PC-3 (cell line): ENCODE measurements around the gene SERGEF. TPM values are rescaled to one million over a fixed set of nuclear protein-coding genes. Genes with fewer than 3 reads are reported as not detected.

ENCODE experiments used
- ATAC-seq: fragments of 200-7000 bp; cut with Tn5 transposase; 2 replicates; pipeline ENCODE4 v1.9.1; 2020; ENCODE audit warnings: mild to moderate bottlenecking, moderate library complexity
- BruUV-seq: library from RNA; stranded (reverse); fragments of 400-500 nt; replicated peaks from 2 replicates; lab custom pipeline; 2021; lab: Mats Ljungman, UMichigan
- CTCF ChIA-PET: fragments of 300-600 bp; sonication (Branson Sonifier 250); formaldehyde crosslinking; loops from one replicate; lab custom pipeline; 2022; ENCODE audit warnings: antibody characterized with exemption; lab: Charles Lee
- POLR2A ChIA-PET: fragments of 300-600 bp; sonication (Branson Sonifier 250); formaldehyde crosslinking; loops from one replicate; lab custom pipeline; 2022; ENCODE audit warnings: antibody characterized with exemption; ENCODE audit not compliant: unreplicated experiment; lab: Charles Lee
- DNase-seq: peaks from one replicate; pipeline ENCODE4 v3.0.0-alpha.2; 2015
- H2AFZ ChIP-seq: fragments of 300-600 bp; sonication (generic); 2 replicates; pipeline ENCODE4 v1.6.0; 2016; ENCODE audit warnings: antibody characterized with exemption, low read length
- H3F3A ChIP-seq: fragments of 300-600 bp; sonication (generic); one replicate; pipeline ENCODE4 v1.6.0; 2017; ENCODE audit warnings: antibody characterized with exemption, low read length, control low read depth, mild to moderate bottlenecking; ENCODE audit not compliant: unreplicated experiment
- H3K27ac ChIP-seq: fragments of 300-600 bp; sonication (generic); 2 replicates; pipeline ENCODE4 v1.5.1; 2016; ENCODE audit warnings: mild to moderate bottlenecking, low read length
- H3K27me3 ChIP-seq: fragments of 300-600 bp; sonication (generic); 2 replicates; pipeline ENCODE4 v1.6.1; 2016; ENCODE audit warnings: low read length, mixed read lengths
- H3K36me3 ChIP-seq: fragments of 300-600 bp; sonication (generic); 2 replicates; pipeline ENCODE4 v1.6.1; 2016; ENCODE audit warnings: low read depth, mixed run types, low read length, mixed read lengths
- H3K4me1 ChIP-seq: fragments of 300-600 bp; sonication (generic); 2 replicates; pipeline ENCODE4 v1.5.1; 2016; ENCODE audit warnings: low read length; ENCODE audit not compliant: insufficient read depth
- H3K4me2 ChIP-seq: fragments of 300-600 bp; sonication (generic); 2 replicates; pipeline ENCODE4 v1.6.0; 2016; ENCODE audit warnings: low read length
- H3K4me3 ChIP-seq: fragments of 300-600 bp; sonication (generic); 2 replicates; pipeline ENCODE4 v1.5.1; 2016; ENCODE audit warnings: mild to moderate bottlenecking, low read length, mixed read lengths
- H3K79me2 ChIP-seq: fragments of 300-600 bp; sonication (generic); 2 replicates; pipeline ENCODE4 v1.6.1; 2017; ENCODE audit warnings: low read length, mixed read lengths
- H3K9ac ChIP-seq: fragments of 300-600 bp; sonication (generic); 2 replicates; pipeline ENCODE4 v1.6.0; 2016; ENCODE audit warnings: mild to moderate bottlenecking, low read length
- H3K9me2 ChIP-seq: fragments of 300-600 bp; sonication (generic); replicated peaks from 2 replicates; pipeline ENCODE4 v1.6.1; 2016; ENCODE audit warnings: mixed run types, low read length, mixed read lengths
- H3K9me3 ChIP-seq: fragments of 300-600 bp; sonication (generic); 2 replicates; pipeline ENCODE4 v1.6.1; 2016; ENCODE audit warnings: low read length, mixed read lengths
- H4K20me1 ChIP-seq: fragments of 300-600 bp; sonication (generic); 2 replicates; pipeline ENCODE4 v1.6.1; 2016; ENCODE audit warnings: low read length, mixed read lengths
- CTCF ChIP-seq: fragments of 300-600 bp; sonication (generic); conservative IDR thresholded peaks from 2 replicates; pipeline ENCODE4 v1.5.1; 2017; ENCODE audit warnings: antibody characterized with exemption, low read depth, mild to moderate bottlenecking, low read length
- EZH2 ChIP-seq: fragments of 300-600 bp; sonication (generic); IDR thresholded peaks from one replicate; pipeline ENCODE4 v1.6.1; 2017; ENCODE audit warnings: antibody characterized with exemption, mild to moderate bottlenecking, low read length; ENCODE audit not compliant: unreplicated experiment
- EZH2phosphoT487 ChIP-seq: fragments of 300-600 bp; sonication (generic); IDR thresholded peaks from 2 replicates; pipeline ENCODE4 v1.6.1; 2018; ENCODE audit warnings: mild to moderate bottlenecking, antibody characterized with exemption, low read length, borderline replicate concordance
- intact Hi-C: fragments of 100-400 bp; cut with micrococcal nuclease; formaldehyde crosslinking; loops from 2 replicates; pipeline ENCODE4 v1.9.0; 2023
- total RNA-seq: library from RNA; depleted of rRNA; stranded (reverse); fragments of >200 nt; gene quantifications from 2 replicates; pipeline ENCODE4 v1.2.3, GENCODE V29; 2014

The SERGEF gene
- total RNA-seq, 1 experiment from 2014 or later: 13.7 TPM

GRCh38 chr11:17923217-17923616 lies 89.6 kb downstream of the SERGEF start:
- Histone ChIP-seq H3K4me2 (no peak overlapping the region), H3K27ac (no peak overlapping the region), H3K9me3 (no peaks in the 10 kb centered on the region), H2AFZ (no peak overlapping the region), H4K20me1 (no peaks in the 10 kb centered on the region), H3K9me2 (no peaks in the 10 kb centered on the region), H3F3A (no peaks in the 10 kb centered on the region), H3K4me3 (no peak overlapping the region), H3K36me3 (no peaks in the 10 kb centered on the region), H3K27me3 (no peaks in the 10 kb centered on the region), H3K79me2 (no peaks in the 10 kb centered on the region), H3K4me1 (no peaks in the 10 kb centered on the region), H3K9ac (no peak overlapping the region)
- intact Hi-C loops: no loop called here
- ChIA-PET CTCF (no interaction called here), POLR2A (no interaction called here)
- no peak for DNase-seq
- ATAC-seq: no peak
- no TSS peak for BruUV-seq
- TF ChIP-seq CTCF (no peak), EZH2 (no peak), EZH2phosphoT487 (no peak)

GRCh38 chr11:17922416-17922788 lies 90.4 kb downstream of the SERGEF start:
- no peak overlapping the region for H3K9ac ChIP-seq
- DNase-seq (no peak), ATAC-seq (no peak)
- no peak overlapping the region for H3K27ac ChIP-seq
- CTCF ChIA-PET: interaction anchor here (0.7 kb wide), 1 partner anchor 48 kb away, joined by 3 read pairs; no protein-coding TSS in a partner anchor
- POLR2A ChIA-PET: no interaction called here
- no peaks in the 10 kb centered on the region for H3K79me2 ChIP-seq
- no peaks in the 10 kb centered on the region for H3K9me2 ChIP-seq
- no peaks in the 10 kb centered on the region for H3K27me3 ChIP-seq
- no peaks in the 10 kb centered on the region for H3K4me1 ChIP-seq
- no peak overlapping the region for H2AFZ ChIP-seq
- no peak for TF ChIP-seq EZH2phosphoT487
- no peak for TF ChIP-seq CTCF
- TF ChIP-seq EZH2: no peak
- no peaks in the 10 kb centered on the region for H3F3A ChIP-seq
- no peaks in the 10 kb centered on the region for H4K20me1 ChIP-seq
- H3K4me2 ChIP-seq: no peak overlapping the region
- H3K4me3 ChIP-seq: no peak overlapping the region
- no peaks in the 10 kb centered on the region for H3K9me3 ChIP-seq
- H3K36me3 ChIP-seq: no peaks in the 10 kb centered on the region
- no TSS peak for BruUV-seq
- intact Hi-C loops: no loop called here

GRCh38 chr11:17921659-17922415 lies 91.0 kb downstream of the SERGEF start:
- ChIA-PET POLR2A (no interaction called here), CTCF (interaction anchor here (0.7 kb wide), 1 partner anchor 47 kb away, joined by 3 read pairs; no protein-coding TSS in a partner anchor)

More at GRCh38 chr11:17921659-17922415, 91.0 kb downstream of the SERGEF start:
- H3K4me1 ChIP-seq: no peaks in the 10 kb centered on the region
- no peak overlapping the region for H3K4me3 ChIP-seq
- H3K36me3 ChIP-seq: no peaks in the 10 kb centered on the region
- no peaks in the 10 kb centered on the region for H3K9me3 ChIP-seq
- no peaks in the 10 kb centered on the region for H3K27me3 ChIP-seq
- no peaks in the 10 kb centered on the region for H4K20me1 ChIP-seq
- no peak for TF ChIP-seq EZH2
- no peak for TF ChIP-seq EZH2phosphoT487
- TF ChIP-seq CTCF: no peak
- DNase-seq (no peak), ATAC-seq (no peak)
- intact Hi-C loops: no loop called here
- BruUV-seq: no TSS peak
- no peaks in the 10 kb centered on the region for H3K9me2 ChIP-seq
- no peak overlapping the region for H2AFZ ChIP-seq
- no peak overlapping the region for H3K9ac ChIP-seq
- no peak overlapping the region for H3K27ac ChIP-seq
- no peak overlapping the region for H3K4me2 ChIP-seq
- H3K79me2 ChIP-seq: no peaks in the 10 kb centered on the region
- H3F3A ChIP-seq: no peaks in the 10 kb centered on the region
